GM11168 (cell line): ENCODE data around the gene CGN.
"Not testable (repeated sequence)": the region's sequence is repeated elsewhere in the genome, so short reads cannot be mapped to it uniquely, and the experiment has no call there.

Source experiments
- in situ Hi-C: fragments of 300-500 bp; cut with MboI; formaldehyde crosslinking; loops from one replicate; pipeline ENCODE4 v1.12.0; 2022; ENCODE audit warnings: low sequenced_read_pairs; ENCODE audit not compliant: unreplicated experiment

Gene CGN

DNA sequence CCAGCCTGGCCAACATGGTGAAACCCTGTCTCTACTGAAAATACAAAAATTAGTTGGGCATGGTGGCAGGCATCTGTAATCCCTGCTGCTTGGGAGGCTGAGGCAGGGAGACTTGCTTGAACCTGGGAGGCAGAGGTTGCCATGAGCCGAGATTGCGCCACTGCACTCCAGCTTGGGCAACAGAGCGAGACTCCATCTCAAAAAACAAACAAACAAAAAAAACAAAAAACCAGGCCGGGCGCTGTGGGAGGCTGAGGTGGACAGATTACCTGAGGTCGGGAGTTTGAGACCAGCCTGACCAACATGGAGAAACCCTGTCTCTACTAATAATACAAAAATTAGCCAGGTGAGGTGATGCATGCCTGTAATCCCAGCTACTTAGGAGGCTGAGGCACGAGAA lies 11.2 kb downstream of the CGN start:
- in situ Hi-C loops, result not testable (repeated sequence)

DNA sequence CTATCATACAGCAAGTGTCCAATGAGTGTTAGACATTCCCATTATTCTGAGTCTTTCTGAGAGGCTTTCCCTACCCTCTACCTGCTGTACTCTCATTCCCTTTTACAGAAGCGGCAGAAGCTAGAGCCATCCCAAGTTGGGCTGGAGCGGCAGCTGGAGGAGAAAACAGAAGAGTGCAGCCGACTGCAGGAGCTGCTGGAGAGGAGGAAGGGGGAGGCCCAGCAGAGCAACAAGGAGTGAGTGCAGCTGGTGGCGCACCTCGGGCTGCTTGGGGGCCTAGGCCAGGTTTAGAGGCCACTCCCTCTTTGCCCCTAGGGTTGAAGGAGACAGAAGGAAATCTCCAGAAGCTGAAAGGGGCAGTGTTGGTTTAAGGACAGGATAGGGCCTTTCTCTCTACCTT lies 12.1 kb downstream of the CGN start:
- in situ Hi-C loops, result no loop called here

DNA sequence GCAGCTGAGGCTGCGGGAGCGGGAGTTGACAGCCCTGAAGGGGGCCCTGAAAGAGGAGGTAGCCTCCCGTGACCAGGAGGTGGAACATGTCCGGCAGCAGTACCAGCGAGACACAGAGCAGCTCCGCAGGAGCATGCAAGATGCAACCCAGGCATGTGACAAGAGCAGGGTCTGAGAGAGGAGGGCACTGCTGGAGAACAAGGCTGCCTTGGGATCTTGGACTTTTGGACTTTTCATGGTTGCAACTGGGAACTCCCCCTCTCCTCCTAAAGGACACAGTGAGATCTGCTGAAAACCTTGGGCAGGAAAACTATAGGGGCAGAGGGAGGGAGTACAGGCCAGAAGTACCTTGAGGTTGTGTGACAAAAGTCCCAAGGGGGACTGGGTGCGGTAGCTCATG lies 13.5 kb downstream of the CGN start:
- in situ Hi-C loops, result no loop called here

DNA sequence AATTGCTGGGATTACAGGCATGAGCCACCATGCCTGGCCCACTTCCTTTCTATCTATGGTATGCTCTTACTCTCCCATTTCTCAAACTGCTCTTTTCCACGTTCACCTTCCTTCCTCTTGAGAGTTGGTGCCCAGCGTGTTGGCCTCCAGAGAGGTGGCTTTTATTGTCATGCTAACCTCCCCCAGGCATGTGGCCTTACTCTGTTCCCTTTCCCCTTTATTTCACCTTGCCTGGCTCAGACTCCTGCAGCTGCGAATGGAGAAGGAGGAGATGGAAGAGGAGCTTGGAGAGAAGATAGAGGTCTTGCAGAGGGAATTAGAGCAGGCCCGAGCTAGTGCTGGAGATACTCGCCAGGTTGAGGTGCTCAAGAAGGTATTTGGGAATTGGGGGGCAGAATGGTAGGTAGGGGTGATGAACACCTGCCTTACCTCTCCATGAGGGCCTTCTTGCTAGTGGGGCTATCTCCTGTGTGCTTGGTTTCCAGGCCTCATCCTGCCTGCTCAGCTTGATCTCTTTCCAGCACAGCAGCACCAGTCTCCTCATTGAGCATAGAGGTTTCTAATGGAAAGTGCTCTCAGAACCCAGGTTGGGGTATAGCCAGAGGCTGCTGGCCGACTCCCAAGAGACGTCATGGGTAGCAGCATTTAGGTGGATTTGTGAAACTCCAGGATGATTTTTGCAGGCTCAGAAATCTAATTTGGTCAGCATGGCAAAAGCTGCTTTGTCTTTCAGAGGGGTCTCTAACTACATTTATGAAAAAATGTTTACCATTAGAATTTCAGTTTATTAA lies 15.7 kb downstream of the CGN start:
- in situ Hi-C loops, result no loop called here

DNA sequence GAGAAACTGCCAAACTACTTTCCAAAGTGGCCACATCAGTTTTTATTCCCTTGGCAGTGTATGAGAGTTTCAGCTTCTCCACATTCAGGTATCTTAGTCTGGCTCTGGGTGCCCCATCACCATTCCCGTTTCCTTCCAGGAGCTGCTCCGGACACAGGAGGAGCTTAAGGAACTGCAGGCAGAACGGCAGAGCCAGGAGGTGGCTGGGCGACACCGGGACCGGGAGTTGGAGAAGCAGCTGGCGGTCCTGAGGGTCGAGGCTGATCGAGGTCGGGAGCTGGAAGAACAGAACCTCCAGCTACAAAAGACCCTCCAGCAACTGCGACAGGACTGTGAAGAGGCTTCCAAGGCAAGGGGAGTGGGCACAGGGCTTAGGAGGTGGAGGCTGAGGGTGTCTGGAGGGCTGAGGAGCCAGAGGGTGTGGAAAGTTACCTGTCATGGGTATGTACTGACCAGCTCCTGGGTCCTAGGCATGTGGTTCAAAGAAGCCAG lies 18.1 kb downstream of the CGN start:
- in situ Hi-C loops, result no loop called here

DNA sequence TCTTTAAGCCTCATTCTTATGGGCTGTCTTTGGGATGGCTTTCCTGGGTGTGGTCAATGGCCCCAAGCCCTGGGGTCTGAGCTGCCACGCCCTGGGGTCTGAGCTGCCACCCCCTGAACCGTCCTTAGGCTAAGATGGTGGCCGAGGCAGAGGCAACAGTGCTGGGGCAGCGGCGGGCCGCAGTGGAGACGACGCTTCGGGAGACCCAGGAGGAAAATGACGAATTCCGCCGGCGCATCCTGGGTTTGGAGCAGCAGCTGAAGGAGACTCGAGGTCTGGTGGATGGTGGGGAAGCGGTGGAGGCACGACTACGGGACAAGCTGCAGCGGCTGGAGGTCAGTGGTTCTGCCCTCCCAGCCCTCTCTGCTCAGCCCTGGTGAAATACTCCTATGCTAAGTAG lies 18.6 kb downstream of the CGN start:
- in situ Hi-C loops, result no loop called here

DNA sequence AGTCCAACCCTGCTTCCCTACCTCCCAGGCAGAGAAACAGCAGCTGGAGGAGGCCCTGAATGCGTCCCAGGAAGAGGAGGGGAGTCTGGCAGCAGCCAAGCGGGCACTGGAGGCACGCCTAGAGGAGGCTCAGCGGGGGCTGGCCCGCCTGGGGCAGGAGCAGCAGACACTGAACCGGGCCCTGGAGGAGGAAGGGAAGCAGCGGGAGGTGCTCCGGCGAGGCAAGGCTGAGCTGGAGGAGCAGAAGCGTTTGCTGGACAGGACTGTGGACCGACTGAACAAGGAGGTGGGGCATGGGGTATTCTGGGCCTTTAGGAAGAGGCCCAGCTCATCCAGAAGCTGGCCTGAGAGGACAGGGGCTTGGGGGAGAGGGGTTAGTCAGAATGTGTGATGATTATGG lies 19.3 kb downstream of the CGN start:
- in situ Hi-C loops, result no loop called here

DNA sequence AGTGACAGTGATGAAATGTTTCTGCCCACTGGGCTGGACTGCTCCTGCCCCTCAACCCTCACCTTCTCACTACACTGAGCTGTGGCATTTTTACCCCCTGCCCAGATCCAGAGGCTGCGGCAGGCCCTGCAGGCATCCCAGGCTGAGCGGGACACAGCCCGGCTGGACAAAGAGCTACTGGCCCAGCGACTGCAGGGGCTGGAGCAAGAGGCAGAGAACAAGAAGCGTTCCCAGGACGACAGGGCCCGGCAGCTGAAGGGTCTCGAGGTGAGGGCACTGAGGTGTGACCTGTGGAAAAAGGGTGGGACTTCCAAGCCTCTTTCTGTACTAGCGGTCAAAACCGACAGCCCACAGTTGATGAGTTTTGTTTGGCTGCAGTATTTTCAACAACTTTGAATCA lies 22.7 kb downstream of the CGN start:
- in situ Hi-C loops, result no loop called here

DNA sequence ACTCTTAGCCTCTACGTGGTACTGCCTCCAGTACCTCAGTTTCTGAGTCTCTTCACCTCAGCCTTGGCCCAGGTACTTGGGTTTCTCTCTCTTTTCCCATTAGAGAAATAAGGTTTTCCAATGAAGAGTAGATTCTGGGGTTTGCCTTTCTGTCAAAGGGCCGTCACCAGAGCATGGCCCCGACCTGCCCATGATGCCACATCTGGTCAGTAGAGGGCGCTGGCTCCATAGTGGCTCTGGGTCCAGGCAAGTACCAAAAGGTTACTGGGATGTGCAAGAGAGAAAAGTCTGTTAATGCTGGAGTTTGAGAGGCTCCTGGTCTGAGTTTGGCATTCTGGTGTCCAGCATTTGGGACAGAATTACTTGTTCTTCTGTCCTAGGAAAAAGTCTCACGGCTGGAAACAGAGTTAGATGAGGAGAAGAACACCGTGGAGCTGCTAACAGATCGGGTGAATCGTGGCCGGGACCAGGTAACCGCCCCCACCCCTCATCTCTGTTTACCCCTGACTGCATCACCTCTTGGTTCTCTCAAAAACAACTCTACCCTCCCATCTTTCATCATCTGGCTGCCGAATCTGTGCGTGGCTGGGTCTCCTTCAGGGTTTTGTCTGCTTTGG lies 23.6 kb downstream of the CGN start:
- in situ Hi-C loops, result no loop called here

DNA sequence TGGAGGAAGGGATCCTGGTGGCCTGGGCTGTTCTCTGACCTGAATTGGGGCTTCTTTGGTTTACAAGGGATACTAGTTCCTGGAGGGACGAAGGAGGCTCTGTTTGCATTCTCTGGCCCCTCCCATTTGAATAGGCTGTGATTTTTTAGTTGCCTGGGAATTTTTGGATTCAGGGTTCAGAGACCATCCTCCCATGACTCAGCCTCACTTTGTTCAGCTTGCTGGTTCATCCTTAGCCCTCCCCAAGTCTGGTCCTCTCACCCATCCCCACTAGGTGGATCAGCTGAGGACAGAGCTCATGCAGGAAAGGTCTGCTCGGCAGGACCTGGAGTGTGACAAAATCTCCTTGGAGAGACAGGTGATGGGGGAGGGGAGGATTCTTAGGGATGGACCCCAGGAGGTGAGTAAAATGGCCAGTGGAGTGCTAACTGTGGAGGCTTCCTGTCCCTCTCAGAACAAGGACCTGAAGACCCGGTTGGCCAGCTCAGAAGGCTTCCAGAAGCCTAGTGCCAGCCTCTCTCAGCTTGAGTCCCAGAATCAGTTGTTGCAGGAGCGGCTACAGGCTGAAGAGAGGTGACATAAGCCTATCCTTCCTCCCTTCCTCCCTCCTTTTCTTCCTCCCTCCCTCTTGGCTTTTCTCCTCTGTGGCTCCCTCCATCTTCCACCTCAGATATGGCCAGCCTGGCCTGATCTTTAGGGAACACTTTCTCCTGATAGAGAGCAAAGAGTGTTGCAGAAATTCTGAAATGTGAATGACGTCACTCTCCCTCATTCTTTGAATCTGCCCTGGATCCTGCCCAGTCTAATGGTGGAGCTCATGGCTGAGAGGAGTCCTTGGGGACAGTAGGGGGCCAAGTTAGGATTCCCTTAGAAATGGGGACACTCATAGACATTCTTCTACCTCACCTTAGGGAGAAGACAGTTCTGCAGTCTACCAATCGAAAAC lies 24.4 kb downstream of the CGN start:
- in situ Hi-C loops, result no loop called here

DNA sequence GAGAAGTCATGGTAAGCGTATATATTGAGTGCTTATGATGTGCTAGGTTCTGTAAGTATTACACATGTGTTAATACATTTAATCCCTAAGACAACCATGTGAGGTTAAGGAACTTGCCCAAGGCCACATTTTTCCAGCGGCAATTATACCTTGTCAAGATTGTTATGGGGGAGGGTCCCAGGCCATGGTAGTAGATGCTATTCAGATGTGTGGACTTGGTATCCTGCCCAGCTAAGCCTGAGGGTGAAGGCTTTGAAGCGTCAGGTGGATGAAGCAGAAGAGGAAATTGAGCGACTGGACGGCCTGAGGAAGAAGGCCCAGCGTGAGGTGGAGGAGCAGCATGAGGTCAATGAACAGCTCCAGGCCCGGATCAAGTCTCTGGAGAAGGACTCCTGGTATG lies 25.3 kb downstream of the CGN start:
- in situ Hi-C loops, result no loop called here

DNA sequence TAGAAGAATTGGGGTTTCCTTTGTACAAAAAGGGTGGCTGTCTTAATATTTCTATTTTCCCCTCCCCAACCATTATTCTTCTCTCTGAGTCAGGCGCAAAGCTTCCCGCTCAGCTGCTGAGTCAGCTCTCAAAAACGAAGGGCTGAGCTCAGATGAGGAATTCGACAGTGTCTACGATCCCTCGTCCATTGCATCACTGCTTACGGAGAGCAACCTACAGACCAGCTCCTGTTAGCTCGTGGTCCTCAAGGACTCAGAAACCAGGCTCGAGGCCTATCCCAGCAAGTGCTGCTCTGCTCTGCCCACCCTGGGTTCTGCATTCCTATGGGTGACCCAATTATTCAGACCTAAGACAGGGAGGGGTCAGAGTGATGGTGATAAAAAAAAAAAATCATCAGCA lies 25.9 kb downstream of the CGN start:
- in situ Hi-C loops, result no loop called here

DNA sequence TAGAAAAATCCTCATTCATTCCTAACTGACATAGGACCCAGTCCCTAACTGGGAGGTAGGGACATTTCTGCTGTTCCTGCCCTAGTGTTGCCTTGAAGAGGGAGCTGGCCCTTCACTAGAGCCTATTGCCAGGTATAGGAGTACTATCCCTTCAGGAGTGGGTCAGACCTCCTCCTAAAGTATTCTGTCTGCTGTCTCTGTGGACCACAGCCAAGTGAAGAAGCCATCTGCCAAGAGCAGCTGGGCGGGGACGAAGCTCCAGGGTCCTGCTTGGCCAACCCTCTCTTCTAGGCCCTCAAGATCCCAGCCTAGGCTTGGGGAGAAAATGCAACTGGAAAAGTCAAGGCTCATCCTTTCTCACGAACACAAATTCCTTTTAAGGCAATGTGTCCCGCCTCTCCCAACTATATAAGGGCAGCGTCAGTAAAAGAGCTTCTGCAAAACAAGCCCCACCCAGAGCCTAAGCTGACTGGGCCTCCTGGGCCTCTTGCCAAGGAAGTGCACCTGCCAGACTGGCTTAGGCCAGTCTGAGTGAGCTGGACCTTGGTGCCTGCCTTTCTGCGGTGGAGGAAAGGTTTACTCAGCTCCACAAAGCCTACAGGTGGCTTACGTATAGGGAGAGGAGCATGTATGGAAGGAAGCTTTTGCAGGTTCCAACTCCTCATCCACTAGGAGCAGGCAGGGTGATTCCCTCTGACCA lies 28.3 kb downstream of the CGN start:
- in situ Hi-C loops, result no loop called here

DNA sequence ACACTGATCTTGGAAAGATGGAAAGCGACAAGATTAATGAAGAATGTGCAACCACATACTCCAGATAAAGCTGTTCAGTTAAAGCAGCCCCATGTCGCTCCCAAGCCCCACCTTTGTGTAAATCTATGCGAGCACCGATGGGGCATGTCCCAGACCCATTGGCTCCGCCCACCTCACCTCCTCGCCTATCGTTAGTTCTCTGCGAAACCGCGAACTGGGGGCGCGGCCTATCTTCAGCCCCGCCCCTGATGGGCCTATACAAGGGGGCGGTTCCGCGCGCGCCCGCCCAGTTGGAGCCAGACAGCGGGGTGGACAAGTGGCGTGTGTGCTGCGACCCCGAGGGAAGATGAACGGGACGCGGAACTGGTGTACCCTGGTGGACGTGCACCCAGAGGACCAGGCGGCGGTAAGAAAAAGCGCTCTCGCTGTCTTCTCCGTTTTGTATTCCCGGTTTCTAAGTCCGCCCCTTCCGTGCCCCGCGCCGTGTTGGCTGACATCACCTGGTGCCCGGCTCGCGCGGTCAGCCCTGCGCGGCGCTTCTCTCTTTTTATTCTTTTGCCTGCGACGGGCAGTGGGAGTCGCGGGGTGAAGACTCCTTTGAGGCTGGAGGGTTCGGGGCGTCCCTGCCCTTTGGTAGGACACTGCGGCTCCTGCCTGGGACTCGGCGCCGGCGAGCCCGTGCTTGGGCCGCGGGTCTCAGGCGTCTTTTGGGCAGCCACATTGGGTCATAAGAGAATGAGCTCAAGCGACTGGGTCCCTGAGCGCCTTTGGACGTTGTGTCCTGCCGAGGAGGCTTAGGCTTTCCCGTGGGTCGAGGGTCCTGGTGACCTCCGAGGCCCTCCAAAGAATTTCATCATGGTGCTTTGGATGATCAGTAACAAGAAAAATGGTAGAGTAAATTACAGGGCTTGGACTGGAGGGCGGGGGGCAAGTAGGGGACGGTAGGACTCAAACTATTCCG lies 29.1 kb downstream of the CGN start, which contains the start of gene TUFT1:
Gene TUFT1, plus strand, starts transcription at position 289 of the 961 bp plus-strand sequence. Its CDS starts 58 bp downstream, at position 347.
- in situ Hi-C loops, result no loop called here

DNA sequence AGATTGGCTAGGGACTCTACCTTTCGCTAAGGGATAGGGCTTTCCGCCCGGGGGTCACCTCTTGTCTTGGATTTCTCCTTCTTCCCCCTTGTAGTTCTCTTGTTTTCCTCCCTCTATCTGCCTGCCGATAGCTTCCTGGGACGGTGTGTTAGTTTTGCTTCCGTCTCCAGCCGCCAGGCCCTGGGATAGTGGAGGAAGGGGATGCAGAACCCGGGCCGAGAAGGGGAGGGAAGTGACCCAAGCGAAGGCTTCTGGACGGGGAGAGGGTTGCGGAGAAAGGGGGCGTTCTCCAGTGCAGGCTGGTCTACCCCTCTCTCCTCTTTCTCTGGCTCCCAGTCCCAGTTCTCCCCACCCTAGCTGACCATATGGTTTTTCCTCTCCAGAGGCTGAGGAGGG lies 29.8 kb downstream of the CGN start:
- in situ Hi-C loops, result no loop called here

DNA sequence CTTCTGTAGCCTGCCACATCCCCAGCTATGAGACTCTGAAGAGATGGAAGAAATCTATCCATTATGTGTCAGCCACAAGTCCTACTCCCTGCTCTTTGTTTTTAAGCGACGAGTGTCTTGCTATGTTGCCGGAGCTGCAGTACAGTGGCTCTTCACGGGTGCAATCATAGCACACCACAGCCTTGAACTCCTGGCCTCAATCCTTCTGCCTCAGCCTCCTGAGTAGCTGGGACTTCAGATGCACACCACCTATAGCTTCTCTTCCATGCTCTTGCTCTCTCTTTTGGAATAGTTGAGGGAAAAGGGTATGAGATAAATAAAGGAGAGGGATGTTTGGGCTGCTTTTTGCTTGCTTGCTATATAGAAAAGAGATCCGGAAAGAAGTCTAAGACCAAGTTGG lies 30.6 kb downstream of the CGN start:
- in situ Hi-C loops, result no loop called here

DNA sequence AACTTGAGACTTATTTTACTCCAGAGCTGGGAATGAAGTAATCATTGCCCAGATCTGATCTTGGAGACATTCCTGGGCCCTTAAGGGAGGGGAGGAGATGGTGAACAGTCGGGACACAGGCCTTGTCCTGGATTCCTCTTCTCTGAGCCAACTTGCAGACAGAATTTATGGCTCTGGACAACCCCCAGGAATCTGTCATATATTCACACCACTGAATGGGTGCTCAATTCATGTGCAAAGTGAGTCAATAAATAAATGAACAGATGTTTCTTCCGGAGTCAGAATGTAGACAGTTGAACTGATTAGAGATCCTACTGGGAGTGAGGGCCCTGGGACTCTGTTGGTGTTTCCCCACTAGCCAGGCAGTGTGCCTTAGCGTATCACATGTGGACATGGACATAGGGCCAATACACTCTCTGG lies 31.5 kb downstream of the CGN start:
- in situ Hi-C loops, result no loop called here

DNA sequence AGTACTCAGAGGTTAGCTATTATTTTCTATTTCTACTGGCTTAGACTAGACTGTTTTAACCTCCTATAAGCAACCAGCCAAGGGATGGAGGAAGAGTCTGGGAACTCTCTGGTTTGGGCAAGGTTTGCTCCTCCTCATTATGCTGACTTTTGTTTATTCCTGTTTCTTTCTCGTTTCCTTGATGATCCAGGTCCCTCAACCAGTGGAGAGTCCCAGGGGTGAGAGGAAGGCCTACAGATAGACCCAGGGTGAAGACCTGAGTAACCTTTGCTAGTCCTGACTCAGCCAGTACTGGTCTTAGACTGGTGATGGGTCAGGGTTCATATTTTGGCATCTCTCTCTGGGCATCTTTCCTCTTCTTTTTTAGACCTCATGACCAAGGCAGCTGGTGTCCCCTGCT lies 34.4 kb downstream of the CGN start:
- in situ Hi-C loops, result no loop called here
